ENCODE measurements around the gene ARHGAP24.

Gene ARHGAP24

DNA sequence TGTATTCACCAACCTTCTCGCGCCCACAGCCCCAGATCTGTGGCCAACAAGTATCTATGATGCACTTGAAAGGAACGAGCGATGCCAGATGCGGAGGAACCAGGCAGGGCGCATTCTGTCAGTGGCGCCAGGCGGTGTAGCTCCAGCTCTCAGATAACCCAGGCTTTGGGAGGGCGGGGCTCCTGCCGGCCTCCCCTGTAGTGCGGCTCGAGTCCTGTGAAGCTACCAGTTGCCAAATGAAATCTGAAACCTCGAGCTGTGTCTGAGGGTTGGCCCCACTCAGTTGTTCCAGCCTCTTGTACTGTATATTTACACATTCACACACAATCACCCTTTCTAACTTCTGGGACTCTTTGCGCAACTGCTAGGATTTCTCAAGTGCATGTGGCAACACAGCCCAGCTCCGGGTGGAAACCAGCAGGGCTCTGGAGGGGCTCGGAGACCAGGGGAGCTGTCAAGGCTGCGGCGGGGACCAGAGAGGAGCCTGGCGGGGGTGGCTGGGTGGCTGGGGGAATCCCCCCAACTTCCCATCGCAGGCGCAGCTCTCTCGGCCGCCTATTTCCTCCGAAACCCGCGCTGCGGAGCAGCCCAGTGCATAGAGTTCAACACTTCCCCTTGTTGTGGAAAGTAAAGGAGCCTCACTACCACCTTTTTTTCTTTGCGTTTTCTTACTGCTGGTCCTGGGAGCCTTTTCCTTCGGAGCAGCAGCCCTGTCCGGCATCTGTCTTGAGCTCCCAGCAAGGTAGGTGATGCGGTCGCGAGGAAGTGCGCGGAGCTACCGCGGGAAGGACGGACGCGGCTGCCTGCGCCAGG, at the start of gene ARHGAP24:
ARHGAP24 (plus strand) TSS at position 333 of the 813 bp plus-strand sequence.
- no peak for DNase-seq (ENCODE audit: extremely low read depth in 1 of 2, low read depth in 1 of 2)

DNA sequence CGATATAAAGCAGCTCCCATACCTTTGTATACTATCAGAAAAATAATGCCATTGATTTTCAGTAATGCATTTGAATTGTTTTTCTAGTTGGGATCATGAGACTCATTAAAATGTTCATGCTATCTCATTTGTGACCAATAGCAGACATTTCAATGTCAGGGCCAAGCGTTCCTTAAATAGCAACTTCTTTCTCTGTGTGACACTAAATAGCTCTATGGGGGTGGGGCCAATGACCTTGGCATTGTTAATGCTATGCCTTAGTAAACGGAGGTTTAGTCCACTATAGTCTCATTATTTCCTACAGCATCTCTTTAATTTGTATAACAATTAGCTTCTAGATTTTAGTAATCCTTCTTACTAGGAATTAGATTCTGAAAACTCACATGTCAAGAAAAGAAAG, 48.6 kb upstream of the ARHGAP24 start:
- DNase-seq (ENCODE audit: extremely low read depth in 1 of 2, low read depth in 1 of 2) = no peak

DNA sequence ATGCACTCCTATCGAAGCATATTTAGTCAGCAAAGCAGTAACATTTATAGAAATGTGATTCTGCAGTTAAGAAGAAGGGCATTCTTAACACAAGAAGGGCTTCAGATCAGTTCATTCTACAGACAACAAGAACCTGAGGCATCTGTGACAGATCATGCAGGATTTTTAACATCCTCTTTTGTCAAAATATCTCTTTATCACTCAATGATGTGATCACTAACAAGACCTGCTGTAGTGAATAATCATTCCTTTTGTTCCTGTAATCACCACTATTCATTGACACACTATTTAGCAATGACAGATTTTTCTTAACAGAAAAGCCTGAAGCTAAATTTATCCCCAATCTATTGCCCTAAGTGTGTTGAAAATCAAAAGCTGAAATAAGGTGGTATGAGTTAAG, 47.8 kb upstream of the ARHGAP24 start:
- no peak for DNase-seq (ENCODE audit: extremely low read depth in 1 of 2, low read depth in 1 of 2)

DNA sequence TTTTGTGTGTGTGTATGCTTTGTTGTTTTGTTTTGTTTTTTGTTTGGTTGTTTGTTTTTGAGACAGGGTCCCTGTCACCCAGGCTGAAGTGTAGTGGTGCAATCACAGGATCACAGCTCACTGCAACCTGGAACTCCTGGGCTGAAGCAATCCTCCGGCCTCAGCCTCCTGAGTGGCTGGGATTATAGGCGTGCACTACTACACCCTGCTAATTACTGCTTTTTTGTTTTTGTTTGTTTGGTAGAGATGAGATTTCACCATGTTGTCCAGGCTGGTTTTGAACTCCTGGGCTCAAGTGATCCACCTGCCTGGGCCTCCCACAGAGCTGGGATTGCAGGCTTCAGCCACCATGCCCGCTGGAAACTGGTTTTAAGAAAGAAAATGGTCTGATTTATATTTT, 44.7 kb upstream of the ARHGAP24 start:
- DNase-seq (ENCODE audit: extremely low read depth in 1 of 2, low read depth in 1 of 2) = no peak

DNA sequence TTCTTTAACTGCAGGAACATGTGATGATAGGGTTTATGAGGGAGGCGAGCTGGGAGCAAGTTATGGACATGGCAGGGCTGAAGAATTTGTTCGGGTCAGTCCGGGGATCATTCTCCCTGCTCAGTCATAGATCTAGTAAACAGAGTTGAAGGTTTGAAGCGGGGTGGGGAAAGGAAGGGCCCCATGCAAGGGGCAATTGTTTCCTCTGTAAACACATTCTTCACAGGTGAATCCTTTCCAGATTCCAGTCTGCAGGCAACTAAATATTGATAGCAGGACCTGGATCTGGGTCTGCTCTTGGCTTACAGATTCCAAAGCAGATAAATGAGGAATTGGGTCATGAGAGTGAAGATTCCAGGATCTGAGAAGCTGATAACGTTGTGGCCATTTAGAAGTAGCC, 44.3 kb upstream of the ARHGAP24 start:
- no peak for DNase-seq (ENCODE audit: extremely low read depth in 1 of 2, low read depth in 1 of 2)

DNA sequence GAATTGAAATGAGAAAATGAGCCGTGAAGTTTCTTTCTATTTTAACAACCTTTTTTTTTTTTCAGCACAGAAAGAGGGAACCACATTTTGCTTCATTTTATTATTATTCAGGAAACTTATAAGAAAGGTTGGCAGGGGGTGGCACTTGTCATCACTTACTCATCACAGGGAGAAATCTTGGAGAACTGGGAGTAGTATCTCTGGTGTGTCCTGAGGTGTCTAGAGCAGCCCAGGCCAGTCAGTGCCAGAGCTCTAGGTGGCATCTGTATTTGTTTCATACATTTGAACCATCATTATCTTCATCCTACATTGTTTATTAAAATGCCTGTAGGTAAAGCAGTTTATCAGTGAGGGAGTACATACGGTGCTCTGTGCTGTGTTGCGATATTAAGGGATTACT, 43.8 kb upstream of the ARHGAP24 start:
- no peak for DNase-seq (ENCODE audit: extremely low read depth in 1 of 2, low read depth in 1 of 2)

DNA sequence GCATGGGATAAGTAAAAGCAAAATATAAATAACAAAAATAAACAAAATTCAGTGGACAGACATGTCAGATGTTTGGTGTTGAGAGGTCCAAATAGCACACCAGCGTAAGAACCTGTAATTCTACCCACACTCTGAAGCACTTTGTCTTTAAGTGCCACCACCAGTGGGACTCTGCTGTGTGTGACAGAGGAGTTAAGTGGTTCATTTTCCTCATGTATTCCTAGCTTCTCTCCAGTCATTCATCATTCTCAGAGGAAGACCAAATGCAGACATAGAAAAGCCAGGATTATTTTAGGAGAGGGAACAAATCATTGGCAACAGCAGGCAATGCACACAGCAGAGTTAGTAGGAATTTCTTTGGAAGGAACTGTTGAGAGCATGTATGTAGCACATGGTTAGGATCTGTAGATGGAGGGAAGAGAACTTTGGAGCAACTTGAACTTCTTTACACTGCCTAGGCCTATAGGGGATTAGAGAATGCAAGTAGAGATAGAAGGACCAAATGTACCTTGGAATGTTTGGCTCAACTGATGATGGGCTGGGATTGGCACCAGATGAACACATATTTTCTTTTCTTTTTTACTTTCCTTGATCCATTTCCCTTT, 43.0 kb upstream of the ARHGAP24 start:
- no peak for DNase-seq (ENCODE audit: extremely low read depth in 1 of 2, low read depth in 1 of 2)

DNA sequence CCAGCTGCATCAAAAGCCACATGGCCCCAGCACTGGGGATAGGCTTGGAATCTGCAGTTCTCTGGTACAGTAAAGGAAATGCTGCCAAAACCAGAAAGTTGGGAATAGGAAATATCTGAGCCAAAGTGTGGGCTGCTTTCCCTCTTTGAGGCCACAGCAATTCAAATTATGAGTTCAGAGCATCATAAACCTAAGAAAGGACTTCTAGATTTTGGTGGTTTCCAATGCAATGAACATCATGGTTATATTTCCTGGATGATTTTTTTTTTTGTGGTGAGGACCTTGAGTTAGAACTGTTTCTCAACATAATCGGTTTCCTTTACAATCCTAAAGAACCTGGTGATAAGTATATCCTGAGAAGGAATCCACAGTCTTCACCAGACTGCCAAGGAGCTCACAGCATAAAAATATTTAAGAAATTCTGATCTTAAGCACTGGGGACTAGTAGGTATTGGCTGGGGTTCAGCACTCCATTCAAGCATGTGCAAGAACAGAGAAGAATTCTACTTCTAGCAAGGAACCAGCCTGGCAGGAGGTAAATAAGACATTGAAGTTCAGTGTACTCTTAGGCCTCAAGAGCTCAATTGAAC, 29.8 kb upstream of the ARHGAP24 start:
- no peak for DNase-seq (ENCODE audit: extremely low read depth in 1 of 2, low read depth in 1 of 2)

DNA sequence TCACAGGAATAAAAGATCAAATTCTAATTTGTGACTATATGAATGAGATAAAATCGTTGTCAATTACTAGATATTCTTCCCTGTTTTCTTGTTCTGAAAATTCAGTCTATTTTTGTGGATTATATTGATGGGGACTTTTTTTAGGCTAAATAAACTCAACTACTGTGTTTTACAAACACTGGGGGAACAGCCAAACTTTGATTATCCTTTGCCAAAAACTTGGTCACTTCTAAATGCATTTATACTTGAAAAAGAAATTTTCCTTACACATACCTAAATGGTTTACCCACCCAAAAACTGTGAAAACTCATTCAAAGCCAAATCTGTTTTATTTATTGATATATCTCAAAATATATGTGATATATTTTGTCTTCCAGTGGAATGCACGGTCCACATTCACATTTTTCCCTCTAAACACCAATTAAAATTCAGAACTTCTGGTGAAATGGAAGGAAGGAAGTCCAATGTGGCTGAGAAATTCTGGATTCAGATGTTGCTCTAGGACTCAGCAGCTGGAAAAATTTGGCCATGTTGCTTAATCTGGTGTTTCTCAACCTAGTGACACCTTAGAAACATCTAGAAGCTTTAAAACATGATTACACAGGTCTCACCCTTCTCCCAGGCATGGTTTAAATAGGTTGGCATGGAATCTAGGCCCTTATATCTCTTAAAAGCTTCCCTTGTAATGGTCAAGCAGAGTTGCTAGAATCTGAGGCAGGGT, 28.6 kb upstream of the ARHGAP24 start:
- no peak for DNase-seq (ENCODE audit: extremely low read depth in 1 of 2, low read depth in 1 of 2)

DNA sequence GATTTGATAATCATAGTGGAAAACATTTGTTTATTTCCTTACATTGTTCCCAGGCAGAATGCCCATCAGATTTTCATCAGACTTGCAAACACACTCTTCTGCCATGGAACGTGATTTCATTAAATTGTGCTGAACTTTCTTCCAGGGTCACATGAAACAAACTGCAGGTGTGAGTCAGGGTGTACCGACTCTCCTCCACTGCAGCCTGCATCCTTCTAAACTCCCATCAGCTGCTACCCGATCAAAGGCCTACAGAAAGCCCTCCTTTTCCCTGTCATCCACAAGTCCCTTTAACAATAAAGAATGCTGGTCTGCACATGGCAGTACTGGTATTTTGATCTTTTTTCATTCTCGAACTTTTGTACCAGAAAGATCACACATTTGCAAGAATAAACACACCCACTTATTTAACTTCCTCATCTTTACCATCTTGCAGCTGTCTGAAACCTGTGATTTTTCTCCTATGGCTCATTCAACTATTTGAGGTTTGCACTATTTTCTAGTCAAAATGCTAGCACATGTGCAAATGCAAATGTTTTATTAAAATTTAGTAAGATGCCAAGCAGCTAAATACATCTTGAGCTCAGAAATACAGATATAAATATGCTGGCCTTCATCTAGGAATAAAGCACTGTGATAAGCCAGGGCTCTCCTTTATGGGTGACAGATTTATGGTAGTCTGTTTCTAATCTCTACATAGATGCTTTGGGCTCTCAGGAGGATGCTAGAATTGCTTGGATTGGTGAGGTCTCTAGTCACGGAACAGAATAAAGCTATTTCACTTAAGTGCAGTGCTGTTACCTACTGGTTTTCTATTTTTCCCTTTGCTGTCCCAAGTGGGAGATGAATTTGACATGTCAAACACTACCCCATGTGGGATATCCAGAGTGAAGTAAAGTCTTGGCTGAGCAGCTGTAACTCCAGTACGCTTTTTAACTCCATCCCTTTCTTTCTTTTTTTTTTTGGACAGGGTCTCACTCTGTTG, 25.8 kb upstream of the ARHGAP24 start:
- DNase-seq (ENCODE audit: extremely low read depth in 1 of 2, low read depth in 1 of 2) = no peak

DNA sequence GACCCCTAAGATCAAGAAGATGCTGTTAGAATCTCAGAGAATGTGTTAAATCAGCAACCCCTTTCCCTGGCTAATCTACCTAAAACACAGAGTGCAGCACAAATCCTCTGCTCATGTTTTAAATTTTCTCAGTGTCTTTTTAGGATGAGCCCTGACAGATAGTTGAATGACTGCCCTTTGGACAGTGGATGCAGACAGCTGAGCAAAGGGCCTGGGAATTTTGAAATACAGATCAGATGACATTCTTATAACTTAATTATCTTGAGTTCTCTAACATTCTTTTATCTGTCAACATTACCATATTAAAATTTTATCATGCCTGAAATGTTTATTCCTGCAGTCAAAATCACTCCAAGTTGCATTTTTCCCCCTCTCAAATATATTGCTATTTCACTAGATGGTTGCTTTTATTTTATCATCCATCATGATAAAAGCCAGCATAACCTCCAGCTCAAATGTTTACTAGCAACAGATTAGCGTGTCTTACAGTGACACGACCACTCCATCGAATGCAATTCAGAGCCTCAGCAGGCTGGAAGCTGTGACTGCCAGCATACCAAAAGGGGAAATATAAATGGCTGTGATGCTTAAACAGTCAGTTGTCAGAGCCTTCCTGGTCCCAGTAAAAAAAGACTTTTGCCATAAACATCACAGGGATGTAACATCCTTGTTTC, 22.8 kb upstream of the ARHGAP24 start:
- DNase-seq (ENCODE audit: extremely low read depth in 1 of 2, low read depth in 1 of 2) = no peak

DNA sequence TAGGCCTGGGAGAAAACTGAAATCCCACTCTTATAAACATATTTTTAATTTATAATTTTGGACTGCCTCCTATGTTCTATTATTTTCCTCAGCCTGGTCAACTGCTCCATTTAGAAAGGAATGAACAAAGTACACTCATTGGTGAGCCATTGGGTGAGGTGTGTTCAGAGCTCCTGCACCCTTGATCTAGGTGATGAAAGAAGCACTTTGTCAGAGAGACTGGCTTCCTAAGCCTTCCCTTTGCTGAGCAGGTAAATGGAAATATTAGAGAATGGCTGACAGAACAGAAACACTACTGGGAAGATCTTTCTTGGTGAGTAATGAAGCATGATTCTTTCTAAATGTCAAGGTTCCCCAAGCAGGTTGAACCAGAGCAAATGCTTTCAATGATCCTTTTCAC, 19.0 kb upstream of the ARHGAP24 start:
- no peak for DNase-seq (ENCODE audit: extremely low read depth in 1 of 2, low read depth in 1 of 2)

DNA sequence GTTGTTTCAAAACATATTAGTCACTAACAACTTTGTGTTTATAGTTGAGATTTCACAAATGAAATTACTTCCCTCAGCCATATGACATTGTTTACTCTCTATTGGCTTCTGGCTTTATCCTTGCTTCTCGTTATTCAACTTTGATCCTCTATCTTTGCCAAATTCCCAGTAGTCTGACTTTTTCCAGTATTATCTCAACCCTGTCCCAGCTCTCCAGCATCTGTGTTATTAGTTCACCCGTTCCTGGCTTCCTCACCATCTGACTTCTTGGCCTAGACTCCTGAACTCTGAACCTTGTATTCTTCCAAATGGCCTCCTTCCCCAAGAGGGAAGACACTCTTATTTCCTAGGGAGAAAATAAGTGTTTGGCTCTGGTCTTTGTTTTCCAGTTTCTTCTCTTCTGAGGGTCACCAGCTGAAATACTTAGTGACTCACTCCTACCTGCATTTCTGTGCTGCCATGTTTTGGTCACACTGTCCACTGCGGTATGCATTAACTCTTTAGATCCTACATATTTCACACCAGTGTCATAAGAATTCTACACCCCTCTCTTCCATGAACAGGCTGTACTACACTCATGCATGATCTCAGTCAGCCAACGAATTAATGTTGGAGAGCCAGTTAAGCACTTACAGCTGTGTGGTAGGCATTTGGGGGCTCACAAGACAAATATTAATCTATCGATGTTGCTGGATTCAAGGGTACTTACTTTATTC, 17.0 kb upstream of the ARHGAP24 start:
- DNase-seq (ENCODE audit: extremely low read depth in 1 of 2, low read depth in 1 of 2) = no peak

DNA sequence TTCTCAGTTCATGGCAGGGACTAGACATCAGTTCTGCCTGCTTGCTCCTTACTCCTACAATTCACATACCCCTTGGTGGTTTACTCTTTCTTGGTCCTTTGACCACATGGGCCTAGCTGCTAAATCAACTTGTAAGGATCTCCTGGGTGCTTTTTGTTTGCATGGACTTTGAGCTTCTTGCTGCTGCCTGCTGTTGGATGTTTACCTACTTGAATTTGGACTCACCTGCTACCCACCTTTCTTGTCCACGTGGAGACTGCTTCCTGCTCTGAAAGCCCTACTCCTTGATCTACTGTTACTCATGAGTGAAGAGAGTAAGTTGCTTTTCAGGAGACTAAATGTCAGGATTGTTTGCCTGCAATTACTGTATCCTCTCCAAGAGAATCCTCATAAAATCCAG, 15.2 kb upstream of the ARHGAP24 start:
- no peak for DNase-seq (ENCODE audit: extremely low read depth in 1 of 2, low read depth in 1 of 2)

DNA sequence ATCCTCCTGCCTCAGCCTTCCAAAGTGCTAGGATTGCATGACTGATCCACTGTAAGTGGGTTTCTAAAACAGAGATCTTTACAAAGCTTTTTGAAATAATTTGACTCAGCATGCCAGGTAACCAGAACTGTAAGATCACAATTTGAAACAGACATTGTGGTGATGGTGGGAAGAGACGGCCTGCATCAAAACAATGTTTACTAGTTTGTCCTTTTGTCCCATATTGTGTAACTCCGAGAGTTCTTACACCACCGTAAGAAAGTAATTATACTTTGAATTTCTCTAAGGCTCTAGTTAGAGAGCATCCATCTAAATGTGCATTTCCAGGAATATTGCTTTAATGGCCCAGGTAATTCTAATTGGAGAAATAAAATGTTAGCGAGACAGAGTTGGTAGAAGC, 594 bp upstream of the ARHGAP24 start:
- DNase-seq (ENCODE audit: extremely low read depth in 1 of 2, low read depth in 1 of 2) = no peak

DNA sequence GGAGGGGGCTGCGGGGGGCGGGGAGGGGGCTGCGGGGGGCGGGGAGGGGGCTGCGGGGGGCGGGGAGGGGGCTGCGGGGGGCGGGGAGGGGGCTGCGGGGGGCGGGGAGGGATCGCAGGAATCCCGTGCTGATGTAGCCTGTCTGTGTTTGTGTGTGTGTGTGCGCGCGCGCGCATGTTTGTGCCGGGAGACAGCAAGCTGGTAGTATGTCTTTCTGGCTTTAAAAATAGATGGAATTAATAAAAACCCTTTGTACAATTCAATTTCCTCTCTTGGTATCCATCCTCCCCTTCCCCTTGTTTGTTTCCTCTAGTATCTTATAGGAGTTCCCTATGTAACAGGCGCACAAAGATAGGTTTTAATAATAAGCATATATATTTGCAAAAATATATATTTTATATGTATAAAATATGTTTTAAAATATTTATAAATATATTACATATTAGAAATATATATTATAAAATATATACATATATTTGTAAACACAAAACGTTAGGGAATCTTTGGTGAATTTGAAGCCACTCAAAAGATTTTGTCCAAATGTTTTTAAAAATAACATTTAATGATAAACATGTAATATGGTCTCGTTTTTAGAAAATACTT, 782 bp downstream of the ARHGAP24 start:
- DNase-seq (ENCODE audit: extremely low read depth in 1 of 2, low read depth in 1 of 2) = no peak

DNA sequence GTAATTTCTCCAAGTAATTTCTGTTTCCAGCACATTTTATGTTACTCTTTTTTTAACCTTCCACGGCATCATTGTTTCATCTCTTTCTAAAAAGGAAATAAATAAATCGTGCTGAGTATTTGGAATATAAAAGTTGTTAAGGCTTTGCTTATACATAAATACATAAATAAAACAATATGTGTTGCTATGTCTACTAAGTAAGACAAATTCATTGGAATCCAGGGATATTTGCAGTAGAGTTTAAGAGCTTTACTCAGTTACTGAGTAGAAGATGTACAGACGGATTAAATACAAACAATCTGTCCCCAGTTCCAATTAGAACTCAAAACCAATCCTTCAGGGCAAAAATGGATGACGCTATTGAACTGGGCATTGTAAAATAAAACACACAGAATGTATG, 1.4 kb downstream of the ARHGAP24 start:
- DNase-seq (ENCODE audit: extremely low read depth in 1 of 2, low read depth in 1 of 2) = no peak

DNA sequence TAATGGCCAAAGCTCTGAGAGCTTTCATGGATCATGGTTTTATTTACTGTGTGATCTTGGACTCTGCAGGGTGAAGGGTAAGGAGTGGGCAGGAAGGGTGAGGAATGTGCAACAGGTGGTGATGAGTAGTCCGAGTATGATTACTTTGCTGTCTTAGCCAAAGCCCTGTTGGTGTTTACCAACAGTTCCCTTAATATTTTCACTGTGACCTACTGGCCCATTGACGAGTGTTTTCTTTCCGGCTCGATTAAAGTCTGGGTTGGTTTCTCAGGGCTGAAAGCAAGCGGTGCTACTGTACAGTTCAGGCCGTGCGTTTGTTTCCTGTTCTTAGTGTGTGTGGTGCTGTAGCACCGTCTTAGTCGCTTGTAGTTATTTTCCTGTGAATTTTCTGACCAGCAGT, 2.6 kb downstream of the ARHGAP24 start:
- DNase-seq (ENCODE audit: extremely low read depth in 1 of 2, low read depth in 1 of 2) = no peak

DNA sequence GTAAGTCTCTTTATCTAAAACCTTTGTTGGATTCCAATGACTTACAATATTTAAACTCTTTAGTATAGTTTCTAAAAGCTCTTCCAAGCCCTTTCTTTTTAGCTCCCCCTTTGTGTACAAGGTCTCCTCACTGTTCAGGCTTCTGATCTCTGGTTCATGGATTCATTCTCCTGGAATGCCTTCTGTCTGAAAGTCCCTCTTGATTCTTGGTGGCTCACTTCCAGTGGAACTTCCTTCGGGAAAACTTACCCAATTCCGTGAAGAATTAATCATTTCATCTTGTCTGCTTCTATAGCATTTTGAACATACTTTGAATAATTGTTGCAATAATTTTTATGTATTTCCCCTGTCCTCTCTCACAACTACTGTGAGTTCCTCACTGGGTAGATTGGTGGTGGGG, 3.6 kb downstream of the ARHGAP24 start:
- DNase-seq (ENCODE audit: extremely low read depth in 1 of 2, low read depth in 1 of 2) = no peak
